ENCODE measurements around the gene MMRN1. TPM values are rescaled to one million over a fixed set of nuclear protein-coding genes. Genes with fewer than 3 reads are reported as not detected.

Gene MMRN1
- total RNA-seq, 1 experiment from 2014 or later, result not detected

DNA sequence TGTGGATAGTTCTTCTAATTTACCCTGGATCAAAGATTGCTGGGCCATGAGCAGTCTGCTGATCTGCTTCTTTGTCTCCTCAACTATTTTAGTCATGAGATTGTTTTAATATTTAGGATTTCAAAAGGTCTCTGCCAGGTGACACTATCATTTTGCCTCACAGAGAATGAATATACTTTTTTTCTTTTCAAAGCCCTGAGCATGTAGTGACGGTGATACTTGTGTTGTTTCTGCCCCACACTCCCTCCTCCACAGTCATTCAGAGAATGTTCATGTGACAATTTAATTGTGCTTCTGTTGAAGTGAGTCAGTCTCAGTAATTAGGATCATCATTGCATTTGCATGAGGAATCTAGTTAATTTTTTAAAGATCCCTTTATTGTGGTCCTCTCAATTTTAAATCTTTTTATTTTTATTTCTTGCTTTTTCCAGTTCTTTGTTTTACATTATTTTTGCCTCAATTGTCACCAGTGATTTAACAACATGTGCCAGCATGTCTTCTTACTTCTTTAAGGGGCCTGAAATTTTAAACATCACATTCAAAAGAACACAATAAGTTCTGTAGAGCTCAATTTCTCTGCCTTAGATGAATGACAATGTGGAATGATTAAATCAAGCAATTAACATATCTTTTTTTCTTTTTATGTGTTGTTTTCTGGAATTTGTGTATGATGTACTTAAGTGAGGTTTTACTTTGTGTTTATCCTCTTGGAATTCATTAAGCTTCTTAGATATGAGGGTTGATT is 12.3 kb downstream of the MMRN1 start:
- no peak for DNase-seq (ENCODE audit: low spot score)

DNA sequence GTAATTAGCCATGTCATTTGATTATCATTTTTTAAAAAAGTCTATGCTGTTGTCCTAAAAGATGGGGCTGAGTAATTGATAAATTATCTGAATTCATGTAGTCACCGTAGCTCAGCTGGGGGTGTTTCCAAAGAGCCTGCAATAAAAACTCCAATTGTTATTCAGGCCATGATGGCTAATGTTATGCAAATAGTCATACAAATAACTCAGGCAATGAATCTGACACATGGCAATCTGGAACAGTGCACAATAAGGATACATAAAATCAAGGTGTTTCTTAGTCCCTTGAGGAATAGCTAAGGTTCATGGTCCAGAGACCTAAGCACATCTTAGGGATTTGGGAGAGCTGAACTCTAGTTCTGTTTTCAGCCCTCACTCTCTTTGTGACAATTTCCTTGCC is 15.2 kb downstream of the MMRN1 start:
- no peak for DNase-seq (ENCODE audit: low spot score)

DNA sequence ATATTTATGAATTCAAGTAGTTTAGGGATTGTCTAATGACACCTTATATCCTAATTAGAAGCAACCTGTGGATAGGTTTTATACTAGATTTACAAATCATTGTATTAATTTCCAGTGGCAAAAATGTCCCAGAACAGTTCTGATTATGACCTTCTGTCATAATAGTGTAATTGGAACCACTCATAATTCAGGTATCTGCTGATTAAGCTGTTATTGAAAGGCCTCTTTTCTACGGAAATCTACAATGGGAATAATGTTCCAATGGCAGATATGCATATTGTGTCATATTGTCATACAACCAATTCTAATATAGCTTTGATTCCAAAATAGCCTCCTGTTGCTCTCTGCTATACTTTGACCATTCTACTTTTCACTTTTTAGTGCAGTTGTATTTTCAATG is 19.0 kb downstream of the MMRN1 start:
- no peak for DNase-seq (ENCODE audit: low spot score)

DNA sequence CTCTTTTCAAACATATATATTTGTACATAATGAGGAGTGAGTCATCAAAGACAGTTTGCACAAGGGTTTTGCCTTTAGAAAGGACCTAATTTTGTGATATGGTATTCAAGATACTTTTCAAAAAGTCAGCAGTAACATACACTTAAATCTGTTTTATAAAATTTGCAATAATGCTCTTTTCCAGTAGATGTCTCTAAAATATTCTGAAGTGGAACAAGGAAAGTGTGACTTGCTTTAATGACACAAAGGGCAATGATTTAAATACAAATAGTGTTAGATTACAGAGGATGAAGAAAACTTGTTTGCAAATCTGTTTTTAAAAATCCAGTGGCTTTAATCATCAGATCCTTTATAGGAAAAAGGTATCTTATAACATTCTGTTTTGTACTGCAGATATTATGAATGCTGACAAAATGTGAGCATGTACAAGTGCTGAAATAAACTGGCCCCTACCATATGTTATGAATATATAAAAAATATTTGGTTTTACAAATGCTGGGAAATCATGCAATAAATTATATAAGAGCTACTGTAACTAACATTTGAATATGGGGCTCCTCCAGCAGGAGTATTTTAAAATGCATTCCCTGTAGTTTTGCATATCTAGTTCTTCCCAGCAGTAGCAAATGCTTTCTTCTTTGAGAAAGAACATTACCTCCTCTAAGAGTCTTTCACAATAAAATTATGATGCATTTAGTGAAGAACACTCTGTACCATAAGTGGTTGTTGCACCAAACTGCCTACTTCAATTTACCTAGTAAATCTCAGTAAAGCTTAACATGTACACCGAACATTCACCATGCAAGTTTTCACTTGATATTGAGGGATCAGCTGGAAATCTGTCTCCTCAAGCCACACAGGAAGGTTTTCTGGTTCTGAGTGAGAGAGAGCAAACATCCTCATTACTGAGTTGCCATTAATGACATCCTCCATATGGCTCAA is 20.2 kb downstream of the MMRN1 start:
- DNase-seq (ENCODE audit: low spot score), result no peak

DNA sequence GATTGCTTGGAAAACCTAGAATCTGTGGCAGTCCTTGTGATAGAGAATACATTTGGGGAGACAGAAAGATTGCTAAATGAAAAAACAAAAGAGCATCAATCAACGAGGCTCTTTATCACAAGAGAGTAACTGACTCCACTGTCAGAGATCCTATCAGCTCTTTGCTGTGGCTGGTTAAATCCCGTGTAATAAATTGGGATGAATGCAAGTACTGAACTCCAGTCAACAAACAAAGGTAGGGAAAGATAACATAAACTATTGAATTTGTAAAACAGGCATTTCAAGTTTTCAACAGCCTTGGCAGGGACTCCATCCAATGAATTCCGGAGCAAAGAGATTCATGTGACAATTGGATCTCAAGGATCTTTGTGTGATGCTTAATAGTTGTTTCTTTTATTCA is 21.3 kb downstream of the MMRN1 start:
- DNase-seq (ENCODE audit: low spot score), result no peak

DNA sequence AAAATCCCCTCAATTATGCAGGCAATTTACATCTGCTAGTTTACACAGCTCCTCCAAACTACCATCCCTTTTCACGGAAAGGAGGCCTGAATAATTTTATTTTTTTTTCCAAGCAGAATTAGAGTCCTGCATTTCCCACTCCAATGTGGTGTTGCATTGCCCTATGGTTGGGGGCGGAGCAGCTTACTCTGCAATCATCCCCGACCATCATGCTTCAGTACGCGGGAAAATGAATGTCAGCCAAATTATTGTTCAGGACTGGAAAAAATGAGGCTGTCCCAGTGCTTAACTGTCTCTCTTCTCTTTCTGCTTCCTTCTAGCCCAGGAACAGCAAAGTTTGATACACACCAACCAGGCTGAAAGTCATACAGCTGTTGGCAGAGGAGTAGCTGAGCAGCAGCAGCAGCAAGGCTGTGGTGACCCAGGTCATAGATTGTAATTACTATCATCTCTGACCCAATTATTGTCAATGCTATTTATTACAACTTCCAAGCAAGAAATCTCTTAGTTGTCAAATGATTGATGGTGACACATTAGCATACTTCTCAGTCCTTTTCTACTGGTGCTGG is 28.3 kb downstream of the MMRN1 start:
- no peak for DNase-seq (ENCODE audit: low spot score)

DNA sequence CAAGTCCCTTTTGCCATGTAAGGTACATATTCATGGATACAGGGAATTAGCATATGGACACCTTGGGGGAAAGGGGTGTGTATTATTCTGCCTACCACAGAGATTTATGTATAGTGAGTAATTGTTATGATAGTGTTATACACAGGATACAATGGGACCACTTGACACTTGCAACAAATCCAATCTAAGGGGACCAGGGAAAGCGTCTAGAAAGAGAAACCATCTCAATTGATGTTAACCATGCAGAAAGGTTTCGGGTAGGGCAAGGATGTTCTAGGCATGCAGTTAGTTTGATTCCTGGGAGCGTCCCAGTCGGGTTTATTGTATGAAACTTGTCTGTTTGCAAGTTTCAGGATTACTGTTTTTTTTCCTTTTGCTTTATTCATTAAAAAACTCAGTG is 34.2 kb downstream of the MMRN1 start:
- DNase-seq (ENCODE audit: low spot score), result no peak

DNA sequence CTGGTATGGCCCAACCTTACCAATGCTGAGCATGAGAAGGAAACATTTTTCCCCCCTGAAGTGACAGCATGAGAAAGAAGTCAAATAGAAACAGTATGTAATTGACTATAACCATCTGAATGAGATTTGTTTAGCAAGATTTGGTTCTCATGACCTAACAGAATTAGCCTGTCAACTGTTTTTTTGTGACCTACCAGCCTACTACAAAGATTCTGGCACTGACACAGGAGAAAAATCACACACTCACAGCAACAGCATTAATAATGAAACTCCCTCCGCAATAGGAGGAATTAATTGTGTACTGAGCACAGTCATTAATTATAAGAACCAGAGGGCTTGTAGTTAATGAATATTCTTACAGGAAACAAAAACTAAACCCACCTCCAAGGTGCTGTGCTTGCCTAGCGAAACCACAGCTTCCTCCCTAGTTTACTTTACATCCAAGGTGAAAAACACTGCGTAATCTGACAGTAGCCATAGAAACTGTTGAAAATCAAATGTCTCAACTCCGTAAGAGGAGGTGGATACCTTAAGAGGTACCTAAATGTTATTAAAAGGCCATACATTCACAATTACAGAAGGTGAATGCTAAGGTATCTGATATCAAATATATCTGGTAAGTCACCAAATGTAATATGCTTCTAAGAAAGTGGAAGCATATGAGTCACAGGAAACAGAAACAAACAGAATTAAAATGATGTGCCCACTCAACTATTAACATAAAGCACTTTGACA is 34.9 kb downstream of the MMRN1 start:
- DNase-seq (ENCODE audit: low spot score), result peak; percentile 10

DNA sequence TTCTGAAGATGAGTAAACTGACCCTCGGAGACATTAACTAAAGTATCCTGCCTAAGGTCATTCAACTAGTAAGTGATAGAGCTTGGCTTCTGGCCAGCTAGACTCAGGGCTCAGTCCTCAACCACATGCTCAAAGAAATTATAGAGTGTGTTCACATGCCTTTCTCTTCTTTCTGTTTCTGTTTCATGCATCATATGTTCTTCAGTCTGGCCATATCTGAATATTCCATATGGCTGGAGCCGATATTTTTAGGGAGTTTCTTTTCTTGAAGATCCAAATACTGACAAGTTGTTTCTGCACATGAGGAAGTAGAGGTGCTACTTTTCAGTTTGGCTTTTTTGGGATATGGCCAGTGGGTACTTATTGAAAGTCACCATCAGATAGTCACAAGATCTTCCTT is 44.9 kb downstream of the MMRN1 start:
- no peak for DNase-seq (ENCODE audit: low spot score)

DNA sequence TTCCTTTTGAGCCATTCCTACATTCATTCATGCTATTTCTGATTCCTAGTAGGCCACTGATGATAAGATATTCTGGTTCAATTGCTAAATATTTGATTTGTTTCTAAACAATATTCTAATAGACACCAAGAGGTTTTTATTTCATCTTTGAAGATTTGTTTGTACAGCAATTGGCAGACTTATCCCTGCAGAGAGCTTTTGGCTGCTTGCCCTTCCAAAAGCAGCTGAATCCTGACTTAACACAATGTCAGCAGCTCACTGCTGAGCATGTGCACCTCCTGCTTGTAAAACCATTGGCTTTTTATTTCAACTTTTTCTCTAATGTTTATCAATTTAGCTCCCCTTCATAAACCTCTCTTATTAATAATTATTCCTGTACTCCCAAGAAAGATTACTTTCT is 45.3 kb downstream of the MMRN1 start:
- peak; percentile 11 for DNase-seq (ENCODE audit: low spot score)

DNA sequence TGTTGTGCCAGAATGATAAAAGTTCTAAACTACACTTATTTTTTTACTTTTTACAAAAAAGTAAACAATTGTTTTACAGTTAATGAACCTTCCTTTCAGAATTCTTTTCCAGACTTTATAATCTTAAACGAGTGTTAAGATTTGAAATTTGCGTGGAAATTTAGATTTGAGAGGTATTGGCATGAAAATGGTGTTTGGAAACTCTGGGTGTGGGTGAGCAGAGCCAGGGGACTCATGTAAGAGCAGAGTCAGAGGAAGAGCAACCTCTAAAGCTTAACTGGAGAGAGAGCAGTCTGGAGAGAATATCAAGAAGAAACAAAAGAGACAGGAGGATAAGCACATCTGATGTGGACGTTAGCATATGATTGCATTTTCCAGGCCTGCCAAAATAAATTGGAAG is 48.2 kb downstream of the MMRN1 start:
- no peak for DNase-seq (ENCODE audit: low spot score)

DNA sequence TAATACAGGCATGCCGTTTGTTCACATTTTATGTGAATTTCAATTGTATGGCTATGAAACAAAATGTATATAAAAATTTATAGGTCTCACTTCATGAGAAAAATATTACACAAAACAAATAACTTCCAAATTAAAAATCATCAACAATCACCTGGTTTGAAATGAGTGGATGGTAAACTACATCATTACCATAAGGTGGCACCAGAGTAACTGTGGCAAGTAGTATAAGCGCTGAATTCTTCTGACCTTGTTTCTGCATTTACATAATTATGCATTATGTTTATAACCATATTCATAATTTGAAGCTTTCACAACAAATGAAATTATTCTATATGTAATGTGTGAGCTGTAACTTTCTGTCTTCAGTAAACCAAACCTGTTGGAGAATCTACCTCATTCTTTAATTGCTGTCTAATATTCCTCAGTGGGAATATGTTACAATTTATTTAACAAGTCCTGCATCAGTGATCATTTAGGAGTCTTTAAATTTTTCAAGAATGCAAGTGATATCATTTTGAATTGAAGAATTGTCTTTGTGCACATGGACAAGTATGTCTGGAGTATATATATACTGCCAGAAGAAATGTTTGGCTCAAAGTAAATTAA is 55.2 kb downstream of the MMRN1 start:
- peak; percentile 25 for DNase-seq (ENCODE audit: low spot score)

DNA sequence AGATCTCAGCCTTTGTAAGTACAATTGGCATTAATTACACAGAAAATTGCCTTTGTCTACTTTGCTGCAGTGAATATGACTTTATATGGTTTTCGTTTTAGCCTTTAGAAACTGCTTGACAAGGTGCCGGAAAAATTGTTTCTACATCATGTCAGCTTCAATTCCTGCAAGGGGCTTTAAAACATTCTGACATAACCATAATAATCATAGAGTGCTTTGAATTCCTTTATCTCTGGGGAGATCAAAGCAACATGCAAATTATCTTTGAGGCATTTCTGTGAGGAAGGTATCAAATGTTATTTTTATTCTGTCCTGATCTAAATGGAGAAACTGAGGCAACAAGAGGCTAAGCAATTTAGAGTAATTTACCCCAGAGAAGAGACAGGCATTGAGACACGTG is 57.8 kb downstream of the MMRN1 start:
- no peak for DNase-seq (ENCODE audit: low spot score)

DNA sequence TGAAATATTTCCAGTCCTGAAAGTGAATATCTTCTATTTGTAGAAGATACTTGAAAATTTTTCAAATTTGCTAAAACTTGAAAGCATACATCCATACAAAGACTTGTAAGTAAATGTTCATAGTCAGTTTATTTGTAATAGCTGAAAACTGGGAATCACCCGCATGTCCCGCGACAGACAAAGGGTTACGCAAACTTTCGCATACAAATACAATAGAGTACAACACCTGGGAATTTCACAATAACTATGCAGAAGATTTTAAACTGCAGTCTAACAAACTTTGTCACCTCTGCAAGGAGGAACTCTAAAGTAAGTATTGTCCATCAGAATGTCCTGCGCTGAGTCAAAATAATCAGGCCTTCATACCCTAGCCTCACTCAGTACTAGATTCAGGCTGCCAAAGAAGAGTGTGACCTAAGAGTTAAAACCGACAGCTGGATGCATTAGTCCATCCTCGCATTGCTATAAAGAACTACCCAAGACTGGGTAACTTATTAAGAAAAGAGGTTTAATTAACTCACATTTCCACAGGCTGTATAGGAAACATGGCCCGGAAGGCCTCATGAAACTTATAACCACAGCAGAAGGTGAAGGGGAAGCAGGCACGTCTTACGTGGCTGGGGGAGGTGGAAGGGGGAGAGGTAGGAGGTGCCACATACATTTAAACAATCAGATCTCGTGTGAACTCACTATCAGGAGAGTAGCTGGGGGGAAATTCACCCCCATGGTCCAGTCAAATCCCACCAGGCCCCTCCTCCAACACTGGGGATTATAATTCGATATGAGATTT is 60.4 kb downstream of the MMRN1 start:
- no peak for DNase-seq (ENCODE audit: low spot score)

DNA sequence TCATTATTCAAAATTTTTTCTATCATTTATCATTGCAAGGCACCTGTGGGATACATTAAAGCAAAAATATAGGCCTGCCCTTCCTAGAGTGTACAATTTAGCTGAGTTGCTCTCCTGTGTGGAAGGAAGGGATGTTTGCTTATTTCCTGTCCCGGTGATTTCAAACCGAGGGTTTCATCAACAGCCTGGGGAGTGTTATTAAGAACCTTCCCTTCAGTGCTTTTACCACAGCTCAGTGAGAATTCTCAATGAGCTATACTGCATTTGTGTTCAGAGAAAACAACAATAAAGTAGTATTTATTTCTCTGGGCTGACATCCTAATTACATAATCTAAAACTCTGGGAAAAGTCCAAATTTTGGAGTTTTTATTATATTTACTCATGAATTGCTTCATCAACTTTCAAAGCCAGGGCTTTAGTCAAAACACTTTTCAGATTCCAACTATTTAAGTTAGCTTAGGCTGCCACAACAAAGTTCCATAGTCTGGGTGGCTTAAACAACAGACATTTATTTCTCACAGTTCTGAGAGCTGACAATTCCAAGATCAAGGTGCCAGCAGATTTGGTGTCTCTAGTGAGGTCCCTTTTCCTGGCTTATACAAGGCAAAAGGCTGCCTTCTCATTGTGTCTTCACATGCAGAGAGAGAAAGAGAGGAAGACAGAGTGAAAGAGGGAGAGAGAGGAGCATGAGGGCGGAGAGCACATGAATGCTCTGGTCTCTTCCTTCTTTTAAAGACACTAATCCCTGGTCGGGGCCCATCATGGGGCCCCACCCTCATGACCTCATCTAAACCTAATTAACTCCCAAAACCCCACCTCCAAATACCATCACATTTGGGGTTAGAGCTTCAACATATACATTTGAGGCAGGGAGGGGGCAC is 62.6 kb downstream of the MMRN1 start:
- no peak for DNase-seq (ENCODE audit: low spot score)

DNA sequence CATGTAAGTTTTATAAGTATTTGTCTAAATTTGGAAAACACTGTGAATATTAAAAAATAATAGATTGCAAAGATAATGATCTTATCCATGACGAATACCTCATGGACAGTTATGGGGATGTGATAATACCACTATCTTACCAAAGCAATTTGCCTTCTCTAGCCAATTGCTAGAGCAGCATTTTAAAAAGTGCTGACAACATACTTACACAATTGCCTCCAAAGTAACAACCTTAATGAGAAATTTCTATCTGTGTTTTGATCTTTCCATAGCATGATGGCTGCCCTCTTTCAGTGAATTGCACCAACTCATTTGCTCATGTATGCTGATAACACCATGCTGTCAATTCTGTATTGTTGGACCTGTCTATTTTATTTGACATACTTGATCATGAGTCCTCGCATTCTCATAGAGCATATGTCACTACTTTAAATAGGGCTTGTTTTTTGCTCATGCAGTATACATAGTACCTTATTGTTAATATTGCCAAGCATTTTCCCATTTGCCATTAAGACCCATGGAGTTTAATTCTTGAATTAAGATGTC is 87.2 kb downstream of the MMRN1 start:
- DNase-seq (ENCODE audit: low spot score), result no peak

DNA sequence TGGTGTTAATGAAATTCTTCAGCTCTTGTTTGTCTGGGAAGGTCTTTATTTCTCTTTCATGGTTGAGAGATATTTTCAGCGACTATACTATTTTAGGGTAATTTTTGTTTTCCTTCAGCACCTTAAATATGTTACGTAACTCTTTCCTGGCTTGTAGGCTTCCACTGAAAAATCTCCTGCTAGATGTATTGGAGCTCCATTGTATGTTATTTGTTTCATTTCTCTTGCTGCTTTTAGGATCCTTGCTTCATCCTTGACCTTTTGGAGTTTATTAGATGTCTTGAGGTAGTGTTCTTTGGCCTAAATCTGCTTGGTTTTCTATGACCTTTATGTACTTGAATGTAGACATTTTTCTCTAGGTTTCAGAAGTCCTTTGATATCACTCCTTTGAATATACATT is 93.6 kb downstream of the MMRN1 start:
- DNase-seq (ENCODE audit: low spot score), result no peak

DNA sequence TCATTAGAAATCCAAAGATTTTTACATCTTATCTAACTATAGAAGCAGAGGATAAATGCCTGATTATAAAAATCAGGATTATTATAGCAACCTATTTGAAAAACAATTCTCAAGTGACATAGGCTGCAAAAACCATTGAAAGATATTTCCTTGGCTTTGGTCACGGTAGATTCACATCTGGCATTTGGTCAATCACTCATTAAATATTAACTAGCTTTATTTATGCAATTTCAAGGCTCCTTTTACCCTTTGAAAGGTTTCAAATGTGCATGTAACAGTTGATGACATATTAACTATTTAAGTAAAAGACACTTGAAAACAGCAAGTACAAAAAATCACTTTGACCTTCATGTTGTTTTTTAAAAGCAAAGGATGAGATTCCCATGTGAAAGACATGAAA is 98.1 kb downstream of the MMRN1 start:
- no peak for DNase-seq (ENCODE audit: low spot score)

DNA sequence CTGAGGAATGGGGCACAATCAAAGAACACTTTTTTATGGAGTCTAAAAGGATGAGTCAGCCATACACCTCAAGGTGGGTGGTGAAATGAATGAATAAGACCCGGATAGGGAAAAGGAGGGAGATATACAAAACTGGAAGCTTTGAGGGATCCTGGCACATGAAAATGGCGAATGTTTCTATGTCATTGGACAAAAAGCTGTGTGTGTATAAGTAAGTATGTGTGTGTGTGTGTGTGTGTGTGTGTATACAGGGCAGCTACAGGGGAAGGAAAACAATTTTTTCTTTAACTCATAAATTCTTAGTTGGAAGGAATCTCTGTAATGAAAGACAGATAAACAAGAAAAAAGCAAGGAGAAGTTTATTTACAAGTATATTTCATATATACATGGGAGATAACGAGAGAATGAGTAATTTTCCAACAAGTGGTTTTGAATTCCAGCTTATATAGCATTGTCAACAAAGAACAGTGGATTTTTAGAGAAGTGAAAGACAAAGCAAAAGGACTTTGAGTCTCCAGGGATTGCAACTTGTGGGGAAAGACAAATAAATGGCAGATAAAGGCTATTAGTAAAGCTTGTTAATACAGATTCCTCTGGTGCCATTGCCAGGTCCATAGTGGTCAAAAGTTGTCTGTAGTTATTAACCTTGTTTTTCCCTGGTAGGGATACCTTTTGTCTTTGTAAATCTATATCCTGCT is 99.7 kb downstream of the MMRN1 start:
- peak; percentile 56 for DNase-seq (ENCODE audit: low spot score)

Measured in H4 (cell line).